CD4-positive, alpha-beta memory T cell (primary cell): Measurements from ENCODE around the gene C16orf87. TPM values are rescaled to one million over a fixed set of nuclear protein-coding genes. Genes with fewer than 3 reads are reported as not detected.

Experiments used
- CTCF ChIA-PET: fragments of 350-600 bp; sonication (Branson Sonifier 250); formaldehyde crosslinking; loops from one replicate; lab custom pipeline; 2021; ENCODE audit warnings: inconsistent platforms; ENCODE audit not compliant: partially characterized antibody; lab: Charles Lee
- POLR2A ChIA-PET: fragments of 350-600 bp; sonication (Branson Sonifier 250); formaldehyde crosslinking; loops from one replicate; lab custom pipeline; 2021; ENCODE audit not compliant: partially characterized antibody; lab: Charles Lee
- DNase-seq, 5 donors: peaks; one replicate each; pipeline versions ENCODE4 v3.0.0 to v3.0.0-alpha.2; 2020 to 2022; ENCODE audit warnings: mixed read lengths in 1 of 5
- H3K27ac ChIP-seq: one replicate; pipeline ENCODE4 v1.7.0; 2013; ENCODE audit warnings: low read depth, low read length
- H3K27me3 ChIP-seq: 2 replicates; pipeline ENCODE4 v1.7.0; 2013; ENCODE audit warnings: mild to moderate bottlenecking, low read length, moderate library complexity; ENCODE audit not compliant: insufficient read depth
- H3K36me3 ChIP-seq: 2 replicates; pipeline ENCODE4 v1.7.0; 2013; ENCODE audit warnings: mild to moderate bottlenecking, low read length, moderate library complexity; ENCODE audit not compliant: insufficient read depth
- H3K4me1 ChIP-seq: 2 replicates; pipeline ENCODE4 v1.7.0; 2013; ENCODE audit warnings: mild to moderate bottlenecking, low read length, moderate library complexity; ENCODE audit not compliant: insufficient read depth
- H3K4me3 ChIP-seq, 2 donors: one replicate each; pipeline ENCODE4 v1.7.0; 2013; ENCODE audit warnings: low read length in 2 of 2, mild to moderate bottlenecking in 1 of 2
- H3K9me3 ChIP-seq, 2 donors: one replicate each; pipeline ENCODE4 v1.7.0; 2013; ENCODE audit warnings: low read length in 2 of 2, control low read depth in 1 of 2; ENCODE audit not compliant: control insufficient read depth in 1 of 2
- H3K27ac Mint-ChIP-seq, 7 donors: one replicate each; pipeline ENCODE4 v1.8.0; 2020 to 2021; ENCODE audit warnings: mixed read lengths in 7 of 7, mild to moderate bottlenecking in 6 of 7, inconsistent platforms in 3 of 7, moderate library complexity in 3 of 7
- H3K27me3 Mint-ChIP-seq, 2 donors: one replicate each; pipeline ENCODE4 v1.8.0; 2020 to 2021; ENCODE audit warnings: mixed read lengths in 2 of 2
- H3K36me3 Mint-ChIP-seq, 2 donors: one replicate each; pipeline ENCODE4 v1.8.0; 2020 to 2021; ENCODE audit warnings: mixed read lengths in 2 of 2, inconsistent platforms in 1 of 2, mild to moderate bottlenecking in 1 of 2
- H3K4me1 Mint-ChIP-seq, 4 donors: one replicate each; pipeline ENCODE4 v1.8.0; 2020 to 2021; ENCODE audit warnings: mixed read lengths in 4 of 4, mild to moderate bottlenecking in 1 of 4
- H3K4me3 Mint-ChIP-seq, 8 donors: one replicate each; pipeline ENCODE4 v1.8.0; 2020 to 2021; ENCODE audit warnings: mixed read lengths in 8 of 8, mild to moderate bottlenecking in 7 of 8, moderate library complexity in 6 of 8, inconsistent platforms in 3 of 8
- H3K9me3 Mint-ChIP-seq, 8 donors: one replicate each; pipeline ENCODE4 v1.8.0; 2020 to 2021; ENCODE audit warnings: mixed read lengths in 8 of 8, mild to moderate bottlenecking in 5 of 8, inconsistent platforms in 3 of 8, moderate library complexity in 1 of 8
- intact Hi-C: fragments of 100-400 bp; cut with micrococcal nuclease; formaldehyde crosslinking; loops from one replicate; pipeline ENCODE4 v1.15.1; 2023
- polyA plus RNA-seq, 2 donors: library from polyadenylated mRNA; unstranded; fragments of 300-500 nt; fragmentation: Illumina TruSeq; gene quantifications; one replicate each; pipeline ENCODE4 v1.2.3, GENCODE V29; 2021
- total RNA-seq, 2 experiments: library from RNA; stranded (reverse); gene quantifications; one replicate each; pipeline ENCODE4 v1.2.3, GENCODE V29; 2021

Gene C16orf87
- total and polyA plus RNA-seq, 4 experiments from 2014 or later, result 5.8 to 15.5 (median 6.8) TPM

DNA sequence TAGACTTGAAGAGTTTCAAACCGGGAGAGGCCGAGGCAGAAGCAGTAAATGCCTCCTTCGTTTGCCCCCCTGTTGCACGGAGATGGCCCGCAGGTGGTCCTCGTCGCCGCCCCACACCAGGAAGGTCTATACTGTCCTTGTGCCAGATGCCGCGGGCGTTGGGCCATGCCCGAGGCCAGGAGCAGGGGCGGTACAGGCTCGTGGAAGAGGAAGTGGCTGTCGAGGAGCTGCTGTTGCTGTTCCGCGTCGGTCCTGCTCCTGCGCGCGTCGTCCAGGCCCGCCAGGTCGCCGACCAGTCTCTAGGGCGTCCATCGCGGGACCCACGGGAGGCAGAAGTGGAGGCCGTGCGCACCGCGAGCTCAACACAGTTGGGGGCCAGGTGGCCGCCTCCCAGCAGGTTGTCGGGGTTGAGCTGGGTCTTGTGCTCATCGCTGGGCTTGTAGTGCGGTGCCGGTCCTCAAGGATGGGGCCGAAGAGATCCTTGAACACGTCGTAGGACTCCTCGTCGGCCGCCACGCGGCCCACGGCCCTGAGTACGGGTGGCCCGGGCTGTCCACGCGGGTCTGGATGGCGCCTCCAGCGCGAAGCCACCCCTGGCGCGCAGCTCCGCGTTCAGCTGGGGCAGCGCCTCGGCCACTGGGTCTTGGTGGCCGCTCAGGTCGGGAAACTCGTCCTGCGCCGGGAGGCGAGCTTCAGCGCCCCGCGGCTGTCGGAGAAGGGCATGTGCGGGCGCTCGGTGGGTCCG, 13.1 kb upstream of the C16orf87 start:
- Histone ChIP-seq H3K36me3 (no peaks in the 10 kb centered on the region), H3K27ac (no peak overlapping the region), H3K9me3 (no peaks in the 10 kb centered on the region), H3K4me1 (no peaks in the 10 kb centered on the region), H3K27me3 (no peaks in the 10 kb centered on the region), H3K4me3 (no peak overlapping the region)
- ChIA-PET POLR2A (no interaction called here), CTCF (interaction anchor here (2.2 kb wide), 1 partner anchor 10 kb away, joined by 10 read pairs; no protein-coding TSS in a partner anchor)
- no peaks in the 10 kb centered on the region for H3K36me3 Mint-ChIP-seq
- no peak overlapping the region for H3K27ac Mint-ChIP-seq
- peak overlapping the region in 1 of 8 donors; percentile 13 for H3K4me3 Mint-ChIP-seq
- no peaks in the 10 kb centered on the region for H3K4me1 Mint-ChIP-seq
- H3K9me3 Mint-ChIP-seq, result peaks cover 0 to 7% (median 0%) of the 10 kb centered on the region in 8 donors
- intact Hi-C loops, result no loop called here
- DNase-seq, result no peak
- H3K27me3 Mint-ChIP-seq, result peaks cover 0 to 11% of the 10 kb centered on the region in 2 donors

DNA sequence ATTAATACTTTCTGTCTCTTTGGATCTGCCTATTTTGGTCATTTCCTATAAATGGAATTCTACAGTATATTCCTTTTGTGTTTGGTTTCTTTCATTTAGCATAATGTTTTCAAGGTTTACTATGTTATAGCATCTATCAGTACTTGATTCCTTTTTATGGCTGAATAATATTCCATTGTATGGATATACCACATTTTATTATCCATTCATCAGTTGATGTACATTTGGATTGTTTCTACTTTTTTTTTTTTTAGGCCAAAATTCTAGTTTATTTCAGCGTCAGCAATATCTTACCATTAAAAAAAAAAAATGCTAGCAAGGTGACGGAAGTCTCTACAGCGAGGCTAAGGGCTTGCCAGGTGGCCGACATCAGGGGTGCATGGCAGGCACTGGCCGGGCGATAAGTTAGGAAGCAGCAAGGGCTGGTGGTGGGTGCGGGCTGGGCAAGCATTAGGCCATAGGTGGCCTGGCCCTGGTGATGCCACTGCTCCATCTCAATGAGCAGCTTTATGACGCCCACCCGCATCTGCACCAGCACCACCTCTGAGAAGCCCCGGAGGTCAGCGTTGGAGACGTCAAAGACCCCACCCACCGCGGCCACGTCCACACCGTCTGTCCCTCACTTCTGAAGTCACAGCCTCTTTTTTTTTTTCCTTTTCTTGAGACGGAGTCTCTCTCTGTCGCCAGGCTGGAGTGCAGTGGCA, 11.4 kb upstream of the C16orf87 start:
- no peaks in the 10 kb centered on the region for H3K4me1 ChIP-seq
- no peak overlapping the region for H3K27ac ChIP-seq
- H3K9me3 ChIP-seq, result no peaks in the 10 kb centered on the region
- Mint-ChIP-seq H3K4me3 (no peak overlapping the region), H3K36me3 (no peaks in the 10 kb centered on the region), H3K27ac (peak overlapping the region in 2 of 7 donors; percentile 33 to 61), H3K9me3 (peaks cover 0 to 7% (median 0%) of the 10 kb centered on the region in 8 donors), H3K4me1 (no peaks in the 10 kb centered on the region), H3K27me3 (peaks cover 0 to 6% of the 10 kb centered on the region in 2 donors)
- POLR2A ChIA-PET, result no interaction called here
- CTCF ChIA-PET, result no interaction called here
- no peak for DNase-seq
- no peaks in the 10 kb centered on the region for H3K27me3 ChIP-seq
- intact Hi-C loops, result no loop called here
- H3K36me3 ChIP-seq, result no peaks in the 10 kb centered on the region
- H3K4me3 ChIP-seq, result no peak overlapping the region

DNA sequence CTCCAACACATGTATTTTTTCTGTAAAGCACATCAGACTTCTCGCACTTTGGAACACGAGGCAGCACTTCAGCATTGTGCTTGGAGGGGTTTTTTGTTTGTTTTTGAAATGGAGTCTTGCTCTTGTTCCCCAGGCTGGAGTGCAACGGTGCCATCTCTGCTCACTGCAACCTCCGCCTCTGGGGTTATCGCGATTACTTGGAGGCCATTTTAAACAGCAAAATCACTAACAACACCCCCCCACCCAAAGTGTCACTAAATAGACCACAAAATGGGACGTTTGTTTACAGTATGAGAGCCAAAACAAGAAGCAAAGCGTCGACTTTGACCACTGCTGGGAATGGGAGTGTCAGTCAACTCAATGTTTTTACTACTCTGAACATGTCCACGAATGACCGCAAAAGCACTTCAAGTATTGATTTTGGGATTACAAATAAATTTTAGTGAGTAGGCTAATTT, 9.0 kb upstream of the C16orf87 start:
- Histone ChIP-seq H3K27ac (no peak overlapping the region), H3K27me3 (no peaks in the 10 kb centered on the region), H3K4me3 (no peak overlapping the region), H3K9me3 (no peaks in the 10 kb centered on the region), H3K36me3 (no peaks in the 10 kb centered on the region), H3K4me1 (no peaks in the 10 kb centered on the region)
- POLR2A ChIA-PET, result no interaction called here
- H3K4me1 Mint-ChIP-seq, result peaks cover 0 to 2% (median 0%) of the 10 kb centered on the region in 4 donors
- H3K4me3 Mint-ChIP-seq, result no peak overlapping the region
- CTCF ChIA-PET, result interaction anchor here (1.1 to 1.2 kb wide), 2 partner anchors 14 kb away, joined by 3 to 6 read pairs; no protein-coding TSS in a partner anchor
- H3K27ac Mint-ChIP-seq, result no peak overlapping the region
- intact Hi-C loops, result no loop called here
- peaks cover 0 to 7% (median 0%) of the 10 kb centered on the region in 8 donors for H3K9me3 Mint-ChIP-seq
- H3K27me3 Mint-ChIP-seq, result peaks cover 0 to 2% of the 10 kb centered on the region in 2 donors
- no peaks in the 10 kb centered on the region for H3K36me3 Mint-ChIP-seq
- no peak for DNase-seq

DNA sequence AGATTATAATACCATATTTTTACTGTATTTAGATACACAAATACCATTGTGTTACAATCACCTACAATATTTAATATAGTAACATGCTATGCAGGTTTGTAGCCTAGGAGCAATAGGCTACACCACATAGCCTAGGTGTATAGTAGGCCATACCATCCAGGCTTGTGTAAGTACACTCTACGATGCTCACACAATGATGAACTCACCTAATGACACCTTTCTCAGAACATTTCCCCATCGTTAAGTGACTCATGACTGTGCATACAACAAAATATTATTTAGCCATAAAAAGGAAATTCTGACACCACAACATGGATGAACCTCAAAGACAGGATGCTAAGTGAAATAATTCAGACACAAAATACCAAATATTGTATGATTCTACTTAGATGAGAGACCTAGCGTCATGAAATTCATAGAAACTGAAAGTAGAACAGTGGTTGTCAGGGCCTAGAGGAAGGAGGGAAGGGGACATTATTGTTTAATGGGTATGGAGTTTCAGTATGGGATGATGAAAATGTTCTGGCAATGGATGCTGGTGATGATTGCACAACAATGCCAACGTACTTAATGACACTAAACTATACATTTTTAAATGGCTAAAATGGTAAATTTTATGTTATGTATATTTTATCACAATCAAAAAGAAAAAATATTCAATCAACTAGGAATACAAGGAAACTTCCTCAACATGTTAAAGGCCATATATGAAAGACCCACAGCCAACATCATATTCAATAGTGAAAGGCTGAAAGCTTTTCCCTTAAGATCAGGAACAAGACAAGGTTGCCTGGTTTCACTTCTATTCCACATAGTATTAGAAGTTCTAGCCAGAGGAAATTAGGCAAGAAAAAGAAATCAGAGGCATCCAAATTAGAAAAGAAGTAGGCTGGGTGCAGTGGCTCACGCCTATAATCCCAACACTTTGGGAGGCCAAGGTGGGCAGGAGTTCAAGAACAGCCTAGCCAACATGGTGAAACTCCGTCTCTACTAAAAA, 5.9 kb upstream of the C16orf87 start:
- H3K36me3 Mint-ChIP-seq, result no peaks in the 10 kb centered on the region
- no peak overlapping the region for H3K4me3 ChIP-seq
- no peaks in the 10 kb centered on the region for H3K9me3 ChIP-seq
- H3K27ac ChIP-seq, result no peak overlapping the region
- no peak overlapping the region for H3K4me3 Mint-ChIP-seq
- POLR2A ChIA-PET, result no interaction called here
- H3K27me3 Mint-ChIP-seq, result no peaks in the 10 kb centered on the region
- DNase-seq, result no peak
- H3K27me3 ChIP-seq, result no peaks in the 10 kb centered on the region
- peaks cover under 1% of the 10 kb centered on the region for H3K4me1 ChIP-seq
- no peak overlapping the region for H3K27ac Mint-ChIP-seq
- peaks cover 0 to 1% (median 0%) of the 10 kb centered on the region in 8 donors for H3K9me3 Mint-ChIP-seq
- CTCF ChIA-PET, result no interaction called here
- intact Hi-C loops, result no loop called here
- H3K4me1 Mint-ChIP-seq, result peaks cover 0 to 2% (median 0%) of the 10 kb centered on the region in 4 donors
- no peaks in the 10 kb centered on the region for H3K36me3 ChIP-seq

DNA sequence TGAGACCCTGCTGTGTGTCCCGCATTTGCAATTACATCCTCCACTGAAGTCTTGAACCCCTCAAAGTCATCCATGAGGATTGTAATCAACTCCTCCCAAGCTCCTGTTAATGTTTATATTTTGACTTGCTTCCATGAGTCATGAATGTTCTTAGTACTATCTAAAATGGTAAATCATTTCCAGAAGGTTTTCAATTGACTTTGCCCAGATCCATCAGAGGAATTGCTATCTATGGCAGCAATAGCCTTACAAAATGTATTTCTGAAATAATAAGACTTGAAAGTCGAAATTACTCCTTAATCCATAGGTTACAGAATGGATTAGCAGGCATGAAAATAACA, 2.5 kb upstream of the C16orf87 start:
- Mint-ChIP-seq H3K4me1 (peaks cover 12 to 25% (median 20%) of the 10 kb centered on the region in 4 donors), H3K9me3 (no peaks in the 10 kb centered on the region), H3K36me3 (peaks cover 0 to 7% of the 10 kb centered on the region in 2 donors), H3K27me3 (no peaks in the 10 kb centered on the region), H3K27ac (peak overlapping the region in 1 of 7 donors; percentile 44), H3K4me3 (peak overlapping the region in 1 of 8 donors; percentile 4)
- peaks cover 23% of the 10 kb centered on the region for H3K4me1 ChIP-seq
- intact Hi-C loops, result loop anchor here (2.0 kb wide), 1 partner anchor 313 kb away; no protein-coding TSS in a partner anchor
- H3K9me3 ChIP-seq, result no peaks in the 10 kb centered on the region
- ChIA-PET POLR2A (no interaction called here), CTCF (interaction anchor here (0.7 kb wide), 1 partner anchor 204 kb away, joined by 3 read pairs; no protein-coding TSS in a partner anchor)
- H3K36me3 ChIP-seq, result no peaks in the 10 kb centered on the region
- no peak overlapping the region for H3K4me3 ChIP-seq
- H3K27me3 ChIP-seq, result no peaks in the 10 kb centered on the region
- no peak for DNase-seq
- H3K27ac ChIP-seq, result no peak overlapping the region

DNA sequence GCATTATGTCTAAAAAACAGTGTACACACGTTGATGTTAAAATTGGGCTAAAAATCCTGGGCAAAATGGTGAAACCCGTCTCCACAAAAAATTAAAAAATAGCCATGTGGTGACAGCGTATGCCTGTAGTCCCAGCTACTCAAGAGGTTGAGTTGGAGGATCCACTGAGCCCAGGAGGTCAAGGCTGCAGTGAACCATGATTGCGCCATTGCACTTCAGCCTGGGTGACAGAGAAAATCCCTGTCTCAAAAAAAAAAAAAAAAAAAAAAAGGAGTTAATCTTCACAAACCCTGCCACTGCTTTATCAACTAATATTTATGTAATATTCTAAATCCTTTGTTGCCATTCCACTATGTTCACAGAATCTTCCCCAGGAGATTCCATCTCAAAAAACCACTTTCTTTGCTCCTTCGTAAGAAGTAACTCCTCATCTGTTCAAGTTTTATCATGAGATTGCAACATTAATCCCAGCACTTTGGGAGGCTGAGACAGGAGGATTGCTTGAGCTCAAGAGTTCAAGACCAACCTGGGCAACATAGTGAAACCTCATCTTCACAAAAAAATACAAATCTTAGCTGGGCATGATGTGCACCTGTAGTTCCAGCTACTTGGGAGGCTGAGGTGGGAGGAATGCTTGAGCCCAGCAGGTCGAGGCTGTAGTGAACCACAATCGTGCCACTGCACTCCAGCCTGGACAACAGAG, 1.9 kb upstream of the C16orf87 start:
- Histone ChIP-seq H3K27ac (no peak overlapping the region), H3K9me3 (no peaks in the 10 kb centered on the region), H3K4me3 (no peak overlapping the region), H3K4me1 (peaks cover 29% of the 10 kb centered on the region), H3K36me3 (no peaks in the 10 kb centered on the region), H3K27me3 (no peaks in the 10 kb centered on the region)
- ChIA-PET CTCF (interaction anchor here (0.7 kb wide), 2 partner anchors 205 to 1672 kb away, joined by 3 read pairs; no protein-coding TSS in a partner anchor), POLR2A (interaction anchor here (2.6 kb wide), 1 partner anchor 140 kb away, joined by 18 read pairs; the partner anchor contains the start of gene DNAJA2)
- H3K36me3 Mint-ChIP-seq, result peaks cover 0 to 7% of the 10 kb centered on the region in 2 donors
- DNase-seq, result no peak
- intact Hi-C loops, result loop anchor here (2.0 kb wide), 1 partner anchor 314 kb away; no protein-coding TSS in a partner anchor
- peaks cover 12 to 25% (median 21%) of the 10 kb centered on the region in 4 donors for H3K4me1 Mint-ChIP-seq
- peak overlapping the region in 2 of 8 donors; percentile 4 to 41 for H3K4me3 Mint-ChIP-seq
- H3K27ac Mint-ChIP-seq, result peak overlapping the region in 1 of 7 donors; percentile 44
- H3K9me3 Mint-ChIP-seq, result no peaks in the 10 kb centered on the region
- H3K27me3 Mint-ChIP-seq, result no peaks in the 10 kb centered on the region
